GM12878 (cell line): Measurements from ENCODE around the gene RPEL1.
"Not testable (repeated sequence)": the region's sequence is repeated elsewhere in the genome, so short reads cannot be mapped to it uniquely, and the experiment has no call there.

Experiments
- CEBPB ChIP-seq, 2 experiments: fragments of 150-350 bp in 1 of 2; IDR thresholded peaks; 2 replicates each; pipeline ENCODE4 v1.6.1; 2012 to 2014; ENCODE audit warnings: low read depth in 2 of 2, low read length in 2 of 2, borderline replicate concordance in 1 of 2, inconsistent platforms in 1 of 2
- CTCF ChIP-seq, 3 experiments: IDR thresholded peaks in 2 of 3; conservative IDR thresholded peaks in 1 of 3; 2 replicates each; pipeline ENCODE4 v1.5.1; 2011; ENCODE audit warnings: low read depth in 3 of 3, low read length in 3 of 3, mild to moderate bottlenecking in 3 of 3, control low read depth in 2 of 3, moderate library complexity in 2 of 3, inconsistent platforms in 1 of 3, mixed read lengths in 1 of 3; ENCODE audit not compliant: control insufficient read depth in 2 of 3, insufficient read depth in 1 of 3; ENCODE audit errors: extremely low read depth in 1 of 3
- EGR1 ChIP-seq, 2 experiments: IDR thresholded peaks; 1 replicate in 1 of 2; 2 replicates in 1 of 2; pipeline ENCODE4 v1.6.1; 2011 to 2012; ENCODE audit warnings: low read depth in 2 of 2, low read length in 2 of 2, borderline replicate concordance in 1 of 2, mild to moderate bottlenecking in 1 of 2, moderate library complexity in 1 of 2
- HCFC1 ChIP-seq: fragments of 150-350 bp; IDR thresholded peaks from 2 replicates; pipeline ENCODE4 v1.6.1; 2014; ENCODE audit warnings: low read length
- IKZF1 ChIP-seq: fragments of 450-650 bp; conservative IDR thresholded peaks from 2 replicates; pipeline ENCODE4 v1.6.1; 2017; ENCODE audit warnings: antibody characterized with exemption, mild to moderate bottlenecking
- PML ChIP-seq: IDR thresholded peaks from 2 replicates; pipeline ENCODE4 v1.6.1; 2012; ENCODE audit warnings: low read length, inconsistent platforms
- RAD21 ChIP-seq: IDR thresholded peaks from 2 replicates; pipeline ENCODE4 v1.6.1; 2011; ENCODE audit warnings: mild to moderate bottlenecking, low read depth, low read length, moderate library complexity; ENCODE audit not compliant: insufficient read depth
- SMC3 ChIP-seq: IDR thresholded peaks from 2 replicates; pipeline ENCODE4 v1.6.1; 2011; ENCODE audit warnings: low read length, improper control_type of control experiment, borderline replicate concordance
- SREBF2 ChIP-seq: IDR thresholded peaks from 2 replicates; pipeline ENCODE4 v1.6.1; 2012; ENCODE audit warnings: mild to moderate bottlenecking, low read length
- SRF ChIP-seq, 2 experiments: IDR thresholded peaks; 2 replicates each; pipeline ENCODE4 v1.6.1; 2011; ENCODE audit warnings: low read depth in 2 of 2, low read length in 2 of 2, mild to moderate bottlenecking in 1 of 2, moderate library complexity in 1 of 2
- TAF1 ChIP-seq: IDR thresholded peaks from 2 replicates; pipeline ENCODE4 v1.6.1; 2011; ENCODE audit warnings: mild to moderate bottlenecking, low read depth, low read length, borderline replicate concordance
- TCF7 ChIP-seq: IDR thresholded peaks from 2 replicates; pipeline ENCODE4 v1.6.1; 2014; ENCODE audit warnings: antibody characterized with exemption, borderline replicate concordance
- USF1 ChIP-seq: IDR thresholded peaks from 2 replicates; pipeline ENCODE4 v1.6.1; 2011; ENCODE audit warnings: borderline replicate concordance, low read depth, mild to moderate bottlenecking, moderate library complexity, mixed read lengths, low read length; ENCODE audit not compliant: insufficient read depth; ENCODE audit errors: extremely low read length
- ZSCAN29 ChIP-seq: fragments of 450-650 bp; IDR thresholded peaks from 2 replicates; pipeline ENCODE4 v1.6.1; 2017; ENCODE audit warnings: mild to moderate bottlenecking, moderate library complexity

GRCh38 chr10:103207643-103208042, 38.0 kb upstream of the RPEL1 start:
- not testable (repeated sequence) for TF ChIP-seq CTCF (IDR thresholded peaks at IDR 0.05 in 2 of 3, conservative IDR thresholded peaks at IDR 0.05 in 1 of 3; ENCODE audit: control insufficient read depth in 2 of 3, extremely low read depth in 1 of 3, insufficient read depth in 1 of 3, low read depth in 3 of 3, low read length in 3 of 3); PML; HCFC1; TCF7; USF1; SMC3; RAD21; SREBF2; IKZF1; EGR1 (IDR thresholded peaks at IDR 0.05; ENCODE audit: borderline replicate concordance in 1 of 2, low read depth in 2 of 2, low read length in 2 of 2); SRF (IDR thresholded peaks at IDR 0.05; ENCODE audit: low read depth in 2 of 2, low read length in 2 of 2); CEBPB (IDR thresholded peaks at IDR 0.05; ENCODE audit: borderline replicate concordance in 1 of 2, low read depth in 2 of 2, low read length in 2 of 2); ZSCAN29; TAF1
